K562 (cell line): ENCODE measurements around the gene PLK4. TPM values are rescaled to one million over a fixed set of nuclear protein-coding genes. Genes with fewer than 3 reads are reported as not detected.

Source experiments
- AFF4 ChIP-seq: sonication (generic); formaldehyde crosslinking; IDR thresholded peaks from 2 replicates; pipeline ENCODE4 v1.8.0; 2023; ENCODE audit warnings: mild to moderate bottlenecking, missing genetic modification reagents
- C11orf30 ChIP-seq: fragments of 450-650 bp; IDR thresholded peaks from 2 replicates; pipeline ENCODE4 v1.6.1; 2016; ENCODE audit warnings: low read depth, mild to moderate bottlenecking
- CHAMP1 ChIP-seq: fragments of 450-650 bp; IDR thresholded peaks from 2 replicates; pipeline ENCODE4 v1.6.1; 2016; ENCODE audit warnings: mild to moderate bottlenecking
- EP300 ChIP-seq: IDR thresholded peaks from 2 replicates; pipeline ENCODE4 v1.6.1; 2012; ENCODE audit warnings: low read length, improper control_type of control experiment
- HNRNPL ChIP-seq: fragments of 200-400 bp; formaldehyde crosslinking; IDR thresholded peaks from 2 replicates; pipeline ENCODE4 v1.6.1; 2017; ENCODE audit warnings: low read depth, mild to moderate bottlenecking, low read length
- KLF1 ChIP-seq: fragments of 450-650 bp; IDR thresholded peaks from 2 replicates; pipeline ENCODE4 v1.6.1; 2016; ENCODE audit warnings: missing genetic modification characterization, missing compliant biosample characterization
- MYC ChIP-seq, 2 experiments: fragments of 250-450 bp in 1 of 2; sonication (Bioruptor Pico) in 1 of 2; IDR thresholded peaks; 2 replicates each; pipeline versions ENCODE4 v1.5.1 to v1.6.1; 2012 to 2021; ENCODE audit warnings: low read depth in 2 of 2, borderline replicate concordance in 1 of 2, improper control_type of control experiment in 1 of 2, low read length in 1 of 2, mild to moderate bottlenecking in 1 of 2, moderate library complexity in 1 of 2
- NCOA6 ChIP-seq: fragments of 450-650 bp; IDR thresholded peaks from 2 replicates; pipeline ENCODE4 v1.6.1; 2017; ENCODE audit warnings: mild to moderate bottlenecking
- NR2F6 ChIP-seq: fragments of 450-650 bp; formaldehyde crosslinking; IDR thresholded peaks from 2 replicates; pipeline ENCODE4 v1.4.0; 2020; ENCODE audit warnings: mild to moderate bottlenecking
- TBL1XR1 ChIP-seq, 2 experiments: IDR thresholded peaks; 2 replicates each; pipeline ENCODE4 v1.6.1; 2012; ENCODE audit warnings: improper control_type of control experiment in 2 of 2, low read length in 2 of 2, mild to moderate bottlenecking in 1 of 2
- THAP12 ChIP-seq: fragments of 250-450 bp; sonication (Bioruptor Pico); IDR thresholded peaks from 2 replicates; pipeline ENCODE4 v1.9.0; 2021; ENCODE audit warnings: mild to moderate bottlenecking, inconsistent platforms
- ZC3H11A ChIP-seq: IDR thresholded peaks from 2 replicates; pipeline ENCODE4 v1.6.1; 2012; ENCODE audit warnings: low read depth, low read length, improper control_type of control experiment
- ZMIZ1 ChIP-seq, 2 experiments: fragments of 150-350 bp in 1 of 2; IDR thresholded peaks; 2 replicates each; pipeline ENCODE4 v1.6.1; 2012 to 2016; ENCODE audit warnings: low read depth in 2 of 2, low read length in 2 of 2, mild to moderate bottlenecking in 1 of 2, moderate library complexity in 1 of 2
- ZNF3 ChIP-seq: fragments of 250-450 bp; sonication (Bioruptor Pico); IDR thresholded peaks from 2 replicates; pipeline ENCODE4 v1.5.0; 2021; ENCODE audit warnings: mild to moderate bottlenecking, moderate library complexity
- polyA plus RNA-seq, 8 experiments: library from polyadenylated mRNA; depleted of rRNA in 4 of 8; stranded (reverse) in 5 of 8; unstranded in 3 of 8; fragments of >200 nt; fragmentation: Nextera tagmentation in 2 of 8; fragmentation: Illumina TruSeq in 1 of 8; extraction: Ambion mirVana in 2 of 8; extraction: Trizol in 1 of 8; gene quantifications; 2 replicates each; pipeline versions ENCODE4 v1.2.1 to v1.2.3, GENCODE V29; 2011 to 2014; ENCODE audit warnings: inconsistent platforms in 1 of 8, missing spikeins in 1 of 8
- total RNA-seq, 7 experiments: library from RNA; depleted of rRNA in 6 of 7; stranded (reverse); fragments of >200 nt in 6 of 7; fragmentation: Illumina TruSeq in 2 of 7; extraction: Trizol in 2 of 7; gene quantifications; 2 replicates each; pipeline versions ENCODE4 v1.2.1 to v1.2.3, GENCODE V29; 2011 to 2021; ENCODE audit warnings: low replicate concordance in 1 of 7

PLK4 gene
- total and polyA plus RNA-seq, 9 of the 15 experiments (the other 6 are each of a cell fraction or from before 2014, with no cell fraction given) = 16.2 to 95.3 (median 54.3) TPM

- peak; percentile 77 for TF ChIP-seq CHAMP1
- TF ChIP-seq ZNF3 (CRISPR knock-in tag) = no peak
- no peak for TF ChIP-seq HNRNPL
- TF ChIP-seq KLF1 (tag) = peak; percentile 48; the same call in 1 of the 2 replicates
- no peak for TF ChIP-seq NCOA6
- no peak for TF ChIP-seq NR2F6 (CRISPR knock-in tag)
- no peak for TF ChIP-seq ZC3H11A
- TF ChIP-seq C11orf30 = peak; percentile 84
- TF ChIP-seq ZMIZ1 (IDR thresholded peaks at IDR 0.05; ENCODE audit: low read depth in 2 of 2, low read length in 2 of 2) = 0 out of 4 replicates have a peak, but pooled peaks of 1 of the 2 experiments have one; percentile 34
- TF ChIP-seq EP300 = peak; percentile 16; the same call in 1 of the 2 replicates
- peak; percentile 96 for TF ChIP-seq AFF4 (CRISPR knock-in tag)
- TF ChIP-seq THAP12 (CRISPR knock-in tag) = 0 out of 2 replicates have a peak, but pooled peaks have one; percentile 24
- TF ChIP-seq TBL1XR1 (IDR thresholded peaks at IDR 0.05; ENCODE audit: low read length in 2 of 2) = peak in 1 of 2 experiments; percentile 73; a peak in 1 of 4 replicates
- no peak for TF ChIP-seq MYC (IDR thresholded peaks at IDR 0.05; ENCODE audit: low read depth, low read length)
- TF ChIP-seq MYC (CRISPR knock-in tag; IDR thresholded peaks at IDR 0.05; ENCODE audit: borderline replicate concordance, low read depth) = peak; percentile 55
Measured at GRCh38 chr4:127880763-127881562, at the start of gene PLK4 (continued).
